GM21423 (cell line): ENCODE measurements around the gene FBLN2.

Source experiments
- ATAC-seq: cut with Tn5 transposase; IDR thresholded peaks from one replicate; pipeline ENCODE4 v1.9.1; 2021; ENCODE audit warnings: mild to moderate bottlenecking, moderate library complexity; ENCODE audit not compliant: unreplicated experiment

Gene FBLN2

DNA sequence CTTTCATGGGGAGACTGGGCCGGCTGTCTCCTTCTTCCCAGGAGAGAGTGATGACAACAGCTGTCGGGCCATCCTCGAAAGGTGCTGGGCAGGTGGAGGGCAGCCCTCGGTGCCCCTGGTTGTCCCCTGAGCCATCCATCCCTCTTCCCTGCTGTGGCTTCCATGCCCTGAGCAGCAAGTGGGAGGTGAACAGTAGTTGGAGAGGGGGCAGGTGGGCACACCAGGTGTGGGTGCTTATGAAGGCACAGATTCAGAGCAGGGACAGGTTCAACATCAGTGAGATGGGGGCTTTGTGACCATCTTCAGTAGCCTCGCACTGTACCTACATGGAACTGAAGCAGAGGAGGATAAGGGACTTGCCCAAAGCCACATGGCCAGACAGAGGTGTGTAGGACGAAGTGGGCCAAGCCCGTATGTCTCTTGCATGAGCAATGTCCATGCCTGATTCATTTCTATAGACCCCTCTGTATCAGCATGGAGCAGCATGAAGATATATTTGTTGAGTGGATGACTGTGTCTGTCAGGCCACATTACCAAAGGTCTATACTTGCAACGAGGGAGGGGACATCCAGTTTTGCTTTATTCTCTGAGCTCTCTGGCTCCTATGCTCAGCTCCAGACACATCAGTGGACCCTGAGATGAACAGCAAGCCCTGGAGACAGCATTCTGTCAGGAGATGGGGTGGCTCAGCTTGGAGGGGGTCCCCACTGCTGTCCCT, 107.8 kb downstream of the FBLN2 start:
- ATAC-seq, result no peak

DNA sequence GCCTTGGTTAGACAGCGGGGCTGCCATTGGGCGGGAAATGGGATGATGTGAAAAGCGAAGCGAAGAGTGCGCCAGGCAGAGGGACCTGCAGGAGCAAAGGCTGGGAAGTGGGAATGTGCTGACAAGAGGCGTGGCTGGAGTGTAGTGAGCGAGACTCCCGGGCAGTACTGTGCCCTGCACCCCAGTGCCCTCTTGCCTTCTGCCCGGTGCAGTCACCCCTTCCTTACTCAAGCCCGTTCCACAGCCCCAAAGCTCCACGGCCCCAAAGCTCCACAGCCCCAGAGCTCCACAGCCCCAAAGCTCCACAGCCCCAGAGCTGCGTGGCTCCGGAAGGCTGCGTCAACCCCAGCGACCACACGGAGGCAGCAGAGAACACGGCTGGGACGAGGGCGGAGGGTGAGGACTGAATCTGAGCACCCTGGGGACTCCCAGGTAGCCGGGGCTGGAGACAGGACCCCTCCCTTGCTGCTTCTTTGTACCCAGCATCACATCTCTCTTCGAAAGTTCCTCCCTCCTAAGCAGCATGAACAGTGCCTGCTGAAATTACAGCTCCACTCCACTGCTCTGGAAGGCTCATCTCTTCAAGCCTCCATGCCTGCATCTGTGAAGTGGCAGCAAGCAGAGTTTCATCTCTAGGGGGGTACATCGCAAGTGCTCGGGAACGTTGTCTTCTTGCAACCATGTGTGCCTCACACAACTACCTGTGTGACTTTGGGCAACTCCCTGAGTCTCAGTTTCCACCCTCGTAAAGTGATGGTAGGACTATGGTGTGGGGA, 108.9 kb downstream of the FBLN2 start:
- ATAC-seq, result no peak

DNA sequence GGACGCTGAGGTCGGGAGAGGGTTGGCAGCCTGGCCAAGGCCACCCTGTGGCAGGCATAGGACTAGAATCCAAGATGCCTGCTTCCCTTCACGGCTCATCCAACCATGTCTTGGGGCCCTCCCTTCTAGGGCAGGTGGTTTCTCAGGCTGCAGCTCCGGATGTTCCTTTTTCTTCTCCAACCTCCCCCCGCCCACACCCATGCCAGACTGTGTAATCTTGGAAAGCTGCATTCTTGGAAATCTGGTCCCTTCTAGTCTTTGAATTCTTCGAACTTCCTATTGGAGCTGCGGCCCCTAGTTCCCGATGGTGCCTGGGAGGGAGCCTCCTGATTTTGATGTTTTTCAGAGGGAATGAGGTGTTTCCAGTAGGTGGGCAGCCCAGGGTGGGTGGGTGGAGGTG, 109.8 kb downstream of the FBLN2 start:
- no peak for ATAC-seq

DNA sequence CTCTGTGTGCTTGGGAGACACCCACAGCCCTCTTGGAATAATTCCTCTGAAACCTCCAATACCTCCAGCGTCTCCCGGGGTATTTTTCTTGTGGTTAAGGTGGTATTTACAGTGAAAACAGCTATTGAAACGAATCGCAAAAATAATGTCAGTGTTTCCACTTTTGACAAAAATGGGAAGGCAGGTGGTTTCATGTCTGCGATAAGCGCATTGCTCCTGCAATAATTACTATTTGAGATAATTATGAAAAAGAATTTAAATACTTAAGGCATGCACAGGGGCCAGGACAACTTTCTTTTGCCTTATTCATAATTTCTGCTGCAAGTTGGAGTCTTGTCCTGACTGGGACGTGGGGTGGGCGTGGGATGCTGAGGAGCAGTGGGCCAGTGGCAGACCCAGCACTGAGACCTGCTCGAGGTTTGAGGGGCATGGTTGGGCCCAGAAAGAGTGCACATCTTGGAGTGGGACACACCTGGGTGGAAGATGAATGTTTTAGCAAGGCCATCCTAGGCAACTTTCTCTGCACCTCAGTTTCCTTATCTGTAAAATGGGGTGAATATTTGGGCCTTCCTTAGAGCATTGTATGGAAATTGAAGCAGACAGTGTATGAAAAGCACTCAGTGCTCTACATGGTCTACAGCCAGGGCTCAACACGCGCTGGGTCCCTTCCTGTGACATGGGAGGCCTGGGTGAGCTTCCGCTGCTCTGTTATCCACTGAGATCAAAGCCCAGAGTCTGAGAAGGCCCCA, 110.5 kb downstream of the FBLN2 start:
- no peak for ATAC-seq

DNA sequence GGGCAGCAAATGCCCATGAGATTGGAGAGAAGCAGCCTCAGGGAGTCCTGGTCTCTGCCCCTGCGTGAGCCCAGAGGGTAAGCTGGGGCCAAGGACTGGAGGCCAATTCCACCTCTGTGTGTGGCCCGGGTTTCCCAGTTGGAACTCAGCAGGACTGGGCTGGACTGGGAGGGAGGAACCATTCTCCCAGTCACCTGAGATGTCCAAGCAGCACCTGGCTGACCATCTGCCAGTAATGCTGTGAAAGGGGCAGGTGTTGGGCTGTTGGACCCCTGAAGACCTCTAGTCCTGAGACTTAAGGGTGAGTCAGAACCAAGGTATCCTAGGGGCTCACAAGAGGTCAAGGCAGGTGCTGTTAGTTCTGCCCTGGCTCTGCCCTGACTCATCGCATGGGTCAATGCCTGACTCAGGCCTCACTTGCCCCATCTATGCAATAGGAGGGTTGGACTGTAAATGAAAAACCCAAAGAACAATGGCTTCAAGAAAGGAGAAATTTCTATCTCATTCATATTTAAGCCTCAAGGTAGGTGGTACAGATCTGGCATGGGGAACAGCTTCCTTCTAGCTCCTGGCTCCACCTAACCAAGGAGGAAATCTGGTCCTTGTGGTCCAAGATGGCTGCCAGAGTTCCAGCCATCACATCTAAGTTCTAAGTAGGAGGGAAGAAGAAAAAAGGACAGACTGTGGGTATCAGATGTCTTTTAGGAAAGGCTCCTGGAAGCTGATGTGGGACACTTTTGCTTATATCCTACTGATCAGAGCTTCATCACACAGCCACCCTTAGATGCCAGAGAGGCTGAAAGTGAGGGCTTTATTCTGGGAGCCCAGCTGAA, 111.3 kb downstream of the FBLN2 start:
- no peak for ATAC-seq

DNA sequence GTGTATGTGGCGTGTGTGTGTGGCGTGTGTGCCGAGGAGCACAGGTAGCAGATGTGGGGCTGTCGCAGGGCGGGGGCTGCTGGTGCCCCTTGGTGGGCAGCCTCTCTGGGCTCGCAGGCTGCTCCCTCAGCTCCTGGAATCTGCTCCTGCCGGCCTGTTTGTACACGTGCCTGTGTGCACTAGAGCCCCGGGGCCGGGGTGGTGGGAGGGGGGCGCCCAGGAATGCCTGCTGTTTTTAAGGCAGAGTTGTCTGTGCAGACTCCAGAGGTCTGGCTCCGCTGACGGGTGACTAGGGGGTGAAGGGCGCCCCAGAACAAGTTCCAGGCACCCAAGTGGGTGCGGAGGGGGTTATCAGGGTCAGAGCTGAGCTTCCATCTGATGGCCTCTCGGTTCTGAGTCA, 112.2 kb downstream of the FBLN2 start:
- ATAC-seq, result no peak

DNA sequence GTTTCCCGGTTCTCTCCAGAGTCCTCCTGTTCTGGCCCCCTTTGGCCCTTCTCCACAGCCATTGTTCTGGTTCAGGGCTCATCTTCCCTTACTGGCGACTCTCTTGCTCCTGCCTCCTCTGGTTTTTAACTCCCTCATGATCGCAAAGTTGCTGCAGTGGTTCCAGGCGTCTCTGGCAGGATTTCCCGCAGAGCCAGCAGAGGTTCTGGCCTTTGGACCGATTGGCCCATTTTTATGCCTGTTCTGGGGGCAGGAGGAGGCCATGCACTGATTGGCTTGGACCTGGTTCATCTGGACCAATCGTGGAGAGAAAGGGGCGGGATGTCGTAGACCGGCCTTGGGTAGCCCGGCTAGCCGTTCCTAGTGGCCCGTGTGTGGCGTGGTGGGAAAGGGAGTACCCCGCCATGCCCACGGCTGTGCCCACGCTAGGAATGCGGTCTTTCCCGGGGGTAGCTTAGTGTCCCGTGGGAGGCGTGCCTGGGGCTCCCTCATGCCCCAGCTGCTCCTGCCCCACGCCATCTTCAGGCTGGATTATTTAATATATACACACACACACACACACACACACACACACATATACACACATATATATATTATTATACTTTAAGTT, 113.4 kb downstream of the FBLN2 start:
- no peak for ATAC-seq

DNA sequence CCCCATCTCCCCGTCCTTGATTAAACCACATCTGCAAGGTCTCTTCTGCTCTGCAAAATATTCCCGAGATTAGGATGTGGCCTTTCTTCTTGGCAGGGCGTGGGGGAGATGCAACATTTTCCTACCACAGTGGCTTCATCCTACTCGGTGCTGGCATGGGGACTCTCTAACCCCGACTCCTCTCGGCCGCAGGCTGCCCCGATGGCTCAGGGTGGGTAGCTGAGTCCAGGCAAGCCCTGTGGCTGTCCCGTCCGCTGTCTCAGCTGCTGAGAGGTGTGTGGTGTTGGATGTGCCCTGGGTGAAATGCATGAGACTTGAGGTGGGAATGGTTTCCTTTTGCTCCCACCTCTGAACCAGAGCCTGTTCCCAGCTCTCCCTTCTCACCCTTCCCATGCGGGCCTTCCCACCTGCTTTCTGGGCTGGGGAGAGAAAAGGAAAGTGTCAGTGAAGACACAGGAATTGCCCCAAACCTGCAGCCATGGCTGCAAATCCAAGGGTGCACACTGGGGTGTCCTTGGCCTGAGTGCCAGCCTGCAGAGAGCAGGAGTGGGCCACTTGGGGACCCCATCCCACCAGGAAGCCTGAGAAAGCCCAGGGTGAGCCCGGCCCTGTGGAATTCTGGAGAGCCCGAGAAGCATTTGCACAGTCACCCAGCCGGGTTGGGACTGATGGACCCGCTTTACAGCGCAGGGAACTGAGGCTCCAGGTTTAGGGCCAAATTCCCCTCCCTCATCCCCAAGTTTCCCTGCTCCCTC, 115.0 kb downstream of the FBLN2 start:
- ATAC-seq, result no peak

DNA sequence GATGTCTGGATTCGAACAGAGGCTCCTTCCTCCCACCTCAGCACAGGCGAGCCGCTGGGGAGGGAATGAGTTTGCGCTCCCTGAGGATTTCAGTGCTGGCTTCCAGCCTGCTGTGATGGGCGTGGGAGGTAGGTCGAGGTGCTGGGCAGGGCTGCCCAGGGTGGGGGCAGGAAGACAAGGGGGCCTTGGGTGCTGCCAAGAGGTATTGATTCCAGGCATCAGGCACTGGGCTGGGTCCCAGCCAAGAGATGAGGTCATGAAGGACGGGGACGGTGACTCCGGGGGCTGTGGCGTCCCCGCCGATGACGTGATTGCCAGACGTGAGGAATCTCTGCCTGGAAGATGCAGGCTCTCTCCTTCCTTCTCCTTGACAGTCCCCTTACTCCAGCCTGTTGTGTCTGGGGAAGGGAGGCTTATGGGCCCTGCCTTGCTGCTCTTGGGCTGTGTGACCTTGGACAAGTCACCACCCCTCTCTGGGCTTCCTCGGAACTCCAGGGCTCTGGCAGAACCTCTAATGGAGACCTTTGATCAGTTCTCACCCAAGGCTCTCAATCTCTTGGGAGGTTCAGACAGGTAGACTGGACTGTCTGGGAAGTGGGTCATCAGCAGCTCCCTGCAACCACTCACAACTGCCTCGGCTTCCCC, 116.8 kb downstream of the FBLN2 start:
- ATAC-seq, result no peak

DNA sequence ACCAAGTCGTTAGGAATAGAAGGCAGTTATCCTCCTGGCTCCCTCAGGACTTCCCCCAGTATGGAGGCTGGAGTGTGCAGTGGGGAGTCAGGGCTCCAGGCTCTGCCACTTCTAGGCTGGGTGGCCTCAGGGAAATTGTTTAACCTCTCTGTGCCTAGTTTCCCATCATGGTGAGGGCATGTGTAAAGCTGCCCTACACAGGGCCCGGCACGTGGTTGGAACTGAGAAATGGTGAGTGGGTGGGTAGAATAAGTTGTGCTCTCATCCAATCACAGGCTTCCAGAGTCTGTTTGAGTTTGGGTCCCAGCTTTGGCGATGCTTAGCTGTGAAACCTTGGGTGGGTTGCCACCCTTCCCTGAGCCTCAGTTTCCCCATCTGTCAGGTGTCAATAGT, 117.3 kb downstream of the FBLN2 start:
- ATAC-seq, result no peak

DNA sequence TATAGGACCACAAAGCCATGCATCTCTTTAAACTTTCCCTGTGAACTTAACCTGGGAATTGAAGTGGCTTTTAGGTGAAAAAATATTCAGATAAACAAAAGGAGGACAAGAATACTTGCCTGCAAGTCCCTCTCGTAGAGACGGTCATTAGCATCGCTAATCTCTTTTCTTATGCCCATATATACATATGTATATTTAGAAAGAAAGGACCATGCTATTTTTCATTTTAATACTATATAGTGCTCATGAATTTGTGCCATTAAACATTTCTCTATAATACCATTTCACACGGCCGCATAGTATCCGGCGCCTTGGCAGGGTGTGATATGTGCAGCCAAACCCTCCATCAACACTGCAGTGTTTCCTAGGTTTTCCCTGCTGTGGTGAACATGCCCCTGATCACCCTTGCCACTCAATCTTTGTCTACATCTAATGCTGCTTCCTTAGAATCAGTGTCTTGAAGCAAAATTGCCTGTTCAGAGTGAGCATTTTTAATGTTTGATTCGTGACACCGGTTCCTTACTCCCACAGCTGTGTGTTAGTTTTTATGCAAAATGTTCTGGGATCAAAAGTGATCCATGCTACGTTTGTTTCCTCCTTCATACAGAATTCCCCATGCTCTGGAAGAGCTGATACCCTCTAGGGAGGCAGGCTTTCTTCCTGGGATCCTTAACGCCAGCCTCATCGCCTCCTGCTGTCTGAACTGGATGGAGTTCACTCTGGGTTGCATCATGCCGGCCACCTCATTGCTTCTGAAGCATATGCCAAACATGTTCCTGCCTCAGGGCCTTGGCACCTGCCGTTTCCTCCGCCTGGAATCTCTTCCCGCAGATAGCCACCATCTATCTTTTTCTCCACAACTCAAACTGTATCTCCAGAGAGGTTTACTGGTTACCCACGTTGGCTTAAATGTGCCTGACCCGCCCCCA, 118.1 kb downstream of the FBLN2 start:
- ATAC-seq, result no peak

DNA sequence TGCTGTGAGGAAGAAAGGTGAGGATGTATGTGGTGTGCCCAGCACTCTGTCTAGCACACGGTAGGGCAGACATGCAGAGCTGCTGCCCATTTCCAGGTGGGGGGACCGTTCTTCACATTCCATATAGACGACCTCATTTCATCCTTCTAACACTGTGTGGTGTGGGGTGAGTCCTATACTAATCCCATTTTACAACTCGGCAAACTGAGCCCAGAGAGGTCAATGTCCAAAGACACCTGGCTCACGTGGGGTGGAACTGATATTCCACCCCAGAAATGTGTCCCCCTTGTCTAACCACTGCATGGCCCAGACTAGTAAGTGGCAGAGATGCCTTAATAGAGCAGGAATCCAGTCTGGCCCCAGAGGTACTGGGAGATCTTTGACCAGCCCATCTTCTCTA, 119.2 kb downstream of the FBLN2 start:
- ATAC-seq, result no peak

DNA sequence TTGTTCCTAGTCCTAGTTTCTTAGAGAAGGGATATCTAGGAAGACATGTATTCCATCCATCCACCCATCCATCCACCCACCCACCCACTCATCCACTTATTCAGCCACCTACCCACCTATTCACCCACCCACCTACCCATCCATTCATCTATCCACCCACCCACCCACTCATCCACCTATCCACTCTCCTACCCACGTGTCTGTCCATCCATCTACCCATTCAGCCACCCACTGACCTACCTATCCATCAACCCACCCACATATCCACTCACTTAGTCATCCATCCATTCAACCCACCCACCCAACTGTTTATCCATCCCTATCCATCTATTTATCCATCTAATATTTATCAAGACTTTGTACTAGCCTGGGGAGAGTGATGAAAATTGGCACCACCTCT, 120.5 kb downstream of the FBLN2 start:
- ATAC-seq, result no peak

DNA sequence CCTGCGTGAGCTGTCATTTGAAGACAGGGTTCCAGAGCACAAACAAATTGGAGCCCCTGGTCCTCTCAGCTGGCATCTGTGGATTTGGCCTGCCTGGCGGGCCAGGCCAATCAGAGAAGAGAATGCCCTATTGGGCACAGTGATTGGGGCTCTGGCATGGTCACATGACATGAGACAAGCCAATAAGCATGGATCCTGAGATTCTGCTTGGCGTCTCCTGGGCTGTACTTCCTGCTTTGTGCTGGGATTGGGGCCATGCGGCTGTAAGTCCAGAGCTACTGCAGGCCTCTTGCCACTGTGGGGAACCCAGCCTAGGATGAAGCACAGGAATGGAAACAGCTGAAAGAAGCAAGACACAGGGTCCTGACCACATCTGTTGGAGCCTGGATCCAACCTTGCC, 121.4 kb downstream of the FBLN2 start:
- ATAC-seq, result no peak

DNA sequence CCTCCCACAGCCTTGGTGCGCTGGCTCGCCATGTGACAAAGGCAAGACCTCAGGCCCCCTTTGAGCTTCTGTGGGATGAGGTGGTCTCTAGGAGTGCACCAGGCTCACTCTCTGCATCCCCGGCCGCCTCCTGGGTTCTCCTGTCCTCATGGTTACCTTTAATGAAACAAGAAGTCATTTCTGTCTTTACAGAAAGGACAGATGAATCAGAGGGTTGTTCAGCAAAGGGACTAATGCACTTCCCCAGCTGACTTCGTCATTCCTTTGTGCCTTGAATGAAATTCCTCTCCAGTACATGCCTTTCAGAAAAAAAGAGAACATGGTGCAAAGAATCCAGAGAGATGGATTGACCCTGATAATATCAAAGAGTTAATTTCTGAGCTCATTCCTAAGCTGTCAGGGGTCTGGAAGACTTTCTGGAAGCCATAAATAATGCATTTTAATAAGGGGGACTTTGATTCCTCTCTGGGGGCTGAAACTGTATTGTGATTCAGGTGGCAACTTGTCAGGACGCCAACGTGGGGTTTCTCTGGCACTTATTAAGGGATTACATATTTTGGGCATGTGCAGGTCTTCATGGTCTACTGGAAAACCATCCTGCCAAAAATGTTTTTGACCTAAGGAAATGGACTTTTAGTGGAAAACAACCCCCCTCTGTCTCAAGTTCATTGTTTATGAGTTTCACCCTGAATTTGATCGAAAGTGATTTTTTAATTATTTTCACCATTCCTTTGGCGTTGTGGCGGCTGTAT, 122.7 kb downstream of the FBLN2 start:
- no peak for ATAC-seq

DNA sequence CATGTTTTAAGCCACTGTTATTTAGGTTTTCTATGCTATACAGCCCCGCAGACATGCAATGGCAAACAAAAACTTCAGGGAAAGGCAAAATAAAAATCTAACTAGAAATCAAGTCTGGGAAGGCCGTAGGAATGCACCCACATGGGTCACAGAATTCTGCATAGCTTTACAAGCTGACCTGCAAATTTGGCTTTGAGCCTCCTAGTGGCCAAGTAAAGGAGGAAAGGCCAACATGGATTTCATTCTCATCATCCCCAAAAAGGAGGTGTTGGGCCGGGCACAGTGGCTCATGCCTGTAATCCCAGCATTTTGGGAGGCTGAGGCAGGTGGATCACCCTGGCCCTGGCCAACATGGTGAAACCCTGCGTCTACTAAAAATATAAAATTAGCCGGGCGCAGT, 124.3 kb downstream of the FBLN2 start:
- ATAC-seq, result no peak

DNA sequence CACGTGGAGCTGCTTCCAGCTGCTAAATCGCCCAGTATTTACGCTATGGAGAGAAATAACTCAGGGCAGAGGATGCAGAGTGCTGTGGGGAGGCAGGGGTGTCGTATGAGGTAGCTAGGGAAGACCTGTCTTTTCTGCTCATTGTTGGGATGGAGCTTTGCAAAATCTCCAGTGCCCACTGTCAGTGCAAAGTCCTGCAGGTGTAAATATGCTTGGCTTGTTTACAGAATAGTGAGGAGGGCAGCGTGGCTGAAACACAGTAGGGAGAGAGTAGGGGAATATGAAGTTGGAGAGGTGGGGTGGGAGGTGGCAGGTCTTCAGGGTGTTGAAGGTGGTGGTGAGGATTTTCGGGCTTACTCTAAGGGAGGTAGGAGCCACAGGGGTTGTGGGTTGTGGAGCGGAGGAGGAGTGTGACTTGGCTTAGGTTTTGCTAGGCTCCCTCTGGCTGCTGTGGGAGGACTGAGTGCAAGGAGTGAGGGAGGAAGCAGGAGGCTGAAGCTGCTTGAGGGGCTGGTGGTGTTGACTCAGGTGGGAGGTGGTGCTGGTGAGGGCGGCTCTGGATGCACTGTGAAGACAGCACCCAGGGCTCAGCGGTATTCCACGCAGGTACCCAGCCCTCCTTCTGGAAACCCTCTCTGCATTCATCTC, 125.7 kb downstream of the FBLN2 start:
- ATAC-seq, result no peak
